H9 (cell line): ENCODE results near the gene CACNA1A. TPM values are rescaled to one million over a fixed set of nuclear protein-coding genes. Genes with fewer than 3 reads are reported as not detected.

ENCODE experiments used
- DNase-seq: peaks from one replicate; pipeline ENCODE4 v3.0.0-alpha.2; 2017
- H2AFZ ChIP-seq: one replicate; pipeline ENCODE4 v1.6.1; 2013; ENCODE audit warnings: mild to moderate bottlenecking, low read length, control low read depth, moderate library complexity
- H2AK5ac ChIP-seq: 2 replicates; pipeline ENCODE4 v1.6.1; 2013; ENCODE audit warnings: low read length, control low read depth, mixed read lengths; ENCODE audit not compliant: insufficient read length
- H2BK120ac ChIP-seq: one replicate; pipeline ENCODE4 v1.6.1; 2013; ENCODE audit warnings: low read depth, mild to moderate bottlenecking, low read length, control low read depth, inconsistent platforms; ENCODE audit not compliant: poor library complexity, severe bottlenecking
- H2BK12ac ChIP-seq: 2 replicates; pipeline ENCODE4 v1.6.1; 2013; ENCODE audit warnings: low read length, control low read depth, mixed read lengths, low read depth; ENCODE audit not compliant: insufficient read length
- H2BK15ac ChIP-seq: 2 replicates; pipeline ENCODE4 v1.6.1; 2013; ENCODE audit warnings: low read depth, low read length, control low read depth
- H2BK20ac ChIP-seq: one replicate; pipeline ENCODE4 v1.6.1; 2013; ENCODE audit warnings: low read depth, mild to moderate bottlenecking, low read length, control low read depth, inconsistent platforms; ENCODE audit not compliant: poor library complexity, severe bottlenecking
- H2BK5ac ChIP-seq: 2 replicates; pipeline ENCODE4 v1.6.1; 2013; ENCODE audit warnings: low read length, control low read depth, mixed read lengths; ENCODE audit not compliant: insufficient read length
- H3K14ac ChIP-seq: 2 replicates; pipeline ENCODE4 v1.6.1; 2013; ENCODE audit warnings: low read length, control low read depth; ENCODE audit not compliant: insufficient read depth
- H3K18ac ChIP-seq: 2 replicates; pipeline ENCODE4 v1.6.1; 2013; ENCODE audit warnings: low read depth, mild to moderate bottlenecking, mixed read lengths, low read length, control low read depth; ENCODE audit not compliant: insufficient read length
- H3K23ac ChIP-seq: 2 replicates; pipeline ENCODE4 v1.6.1; 2013; ENCODE audit warnings: low read length, control low read depth, mixed read lengths, low read depth; ENCODE audit not compliant: insufficient read length
- H3K23me2 ChIP-seq: 2 replicates; pipeline ENCODE4 v1.6.1; 2013; ENCODE audit warnings: low read depth, mild to moderate bottlenecking, mixed read lengths, low read length, control low read depth; ENCODE audit not compliant: insufficient read length, poor library complexity, severe bottlenecking
- H3K27ac ChIP-seq: 2 replicates; pipeline ENCODE4 v1.5.1; 2013; ENCODE audit warnings: low read length, control low read depth, mixed read lengths, low read depth; ENCODE audit not compliant: insufficient read length
- H3K27me3 ChIP-seq: 2 replicates; pipeline ENCODE4 v1.6.1; 2013; ENCODE audit warnings: low read length, control low read depth, inconsistent platforms; ENCODE audit not compliant: insufficient read depth
- H3K4ac ChIP-seq: 2 replicates; pipeline ENCODE4 v1.6.1; 2013; ENCODE audit warnings: low read depth, mild to moderate bottlenecking, control low read depth, inconsistent platforms, low read length, moderate library complexity
- H3K4me1 ChIP-seq: 2 replicates; pipeline ENCODE4 v1.6.1; 2013; ENCODE audit warnings: low read length, control low read depth, inconsistent platforms; ENCODE audit not compliant: insufficient read depth
- H3K4me2 ChIP-seq: 2 replicates; pipeline ENCODE4 v1.6.1; 2013; ENCODE audit warnings: low read length, control low read depth, mixed read lengths; ENCODE audit not compliant: insufficient read length, insufficient read depth
- H3K56ac ChIP-seq: 2 replicates; pipeline ENCODE4 v1.6.1; 2013; ENCODE audit warnings: low read depth, mild to moderate bottlenecking, mixed read lengths, low read length, control low read depth; ENCODE audit not compliant: insufficient read length
- H3K79me1 ChIP-seq: 2 replicates; pipeline ENCODE4 v1.6.1; 2013; ENCODE audit warnings: low read depth, mild to moderate bottlenecking, moderate library complexity, low read length, control low read depth, inconsistent platforms; ENCODE audit not compliant: insufficient read depth, poor library complexity, severe bottlenecking
- H3K79me2 ChIP-seq: 2 replicates; pipeline ENCODE4 v1.6.1; 2013; ENCODE audit warnings: low read length, control low read depth, inconsistent platforms; ENCODE audit not compliant: insufficient read depth
- H3K9ac ChIP-seq: 2 replicates; pipeline ENCODE4 v1.6.1; 2013; ENCODE audit warnings: low read length, control low read depth, mixed read lengths; ENCODE audit not compliant: insufficient read length; ENCODE audit errors: extremely low read depth
- H3K9me3 ChIP-seq: one replicate; pipeline ENCODE4 v1.6.1; 2013; ENCODE audit warnings: low read depth, low read length, inconsistent platforms; ENCODE audit not compliant: control insufficient read depth
- H3T11ph ChIP-seq: one replicate; pipeline ENCODE4 v1.6.1; 2013; ENCODE audit warnings: mild to moderate bottlenecking, low read length, control low read depth, inconsistent platforms
- H4K20me1 ChIP-seq: one replicate; pipeline ENCODE4 v1.6.1; 2013; ENCODE audit not compliant: control insufficient read depth, insufficient read length, insufficient read depth
- H4K5ac ChIP-seq: 2 replicates; pipeline ENCODE4 v1.6.1; 2013; ENCODE audit warnings: low read depth, mild to moderate bottlenecking, mixed read lengths, low read length, control low read depth; ENCODE audit not compliant: insufficient read length
- H4K8ac ChIP-seq: replicated peaks from 2 replicates; pipeline ENCODE4 v1.6.1; 2013; ENCODE audit warnings: low read length, control low read depth, mixed read lengths, low read depth; ENCODE audit not compliant: insufficient read length
- H4K91ac ChIP-seq: 2 replicates; pipeline ENCODE4 v1.6.1; 2013; ENCODE audit warnings: low read depth, mild to moderate bottlenecking, moderate library complexity, mixed read lengths, low read length, control low read depth; ENCODE audit not compliant: insufficient read length
- H3K27ac Mint-ChIP-seq, 3 experiments: 2 replicates in 2 of 3; 3 replicates in 1 of 3; pipeline ENCODE4 v1.8.0; 2020 to 2021; ENCODE audit warnings: mixed read lengths in 3 of 3, mild to moderate bottlenecking in 1 of 3, moderate library complexity in 1 of 3
- H3K27me3 Mint-ChIP-seq: 2 replicates; pipeline ENCODE4 v1.8.0; 2021; ENCODE audit warnings: low read depth, mild to moderate bottlenecking, moderate library complexity, mixed read lengths
- H3K36me3 Mint-ChIP-seq, 3 experiments: 2 replicates in 2 of 3; 3 replicates in 1 of 3; pipeline ENCODE4 v1.8.0; 2020 to 2021; ENCODE audit warnings: low read depth in 3 of 3, mixed read lengths in 3 of 3; ENCODE audit not compliant: insufficient read depth in 1 of 3
- H3K4me1 Mint-ChIP-seq, 2 experiments: 2 replicates each; pipeline ENCODE4 v1.8.0; 2020; ENCODE audit warnings: mixed read lengths in 2 of 2
- H3K4me3 Mint-ChIP-seq, 2 experiments: 2 replicates in 1 of 2; 3 replicates in 1 of 2; pipeline ENCODE4 v1.8.0; 2020 to 2021; ENCODE audit warnings: mild to moderate bottlenecking in 2 of 2, mixed read lengths in 2 of 2, moderate library complexity in 1 of 2
- H3K9me3 Mint-ChIP-seq, 2 experiments: 2 replicates in 1 of 2; 3 replicates in 1 of 2; pipeline ENCODE4 v1.8.0; 2020; ENCODE audit warnings: mild to moderate bottlenecking in 2 of 2, mixed read lengths in 2 of 2, moderate library complexity in 1 of 2
- CTCF ChIP-seq: fragments of 200-600 bp; sonication (generic); conservative IDR thresholded peaks from 3 replicates; pipeline ENCODE4 v1.8.0; 2021; ENCODE audit warnings: antibody characterized with exemption, mild to moderate bottlenecking
- WGBS: extraction: QIAGEN DNeasy Blood & Tissue Kit; methylation state at CpG from one replicate; pipeline ENCODE4 v1.1.7; 2013; ENCODE audit warnings: missing lambda C conversion rate, low lambda C conversion rate, mixed read lengths; ENCODE audit not compliant: insufficient read length; ENCODE audit errors: extremely low coverage; 5-methylcytosine and 5-hydroxymethylcytosine counted together
- total RNA-seq: library from RNA; stranded (reverse); gene quantifications from 2 replicates; pipeline ENCODE4 v1.2.1, GENCODE V29; 2021

Gene CACNA1A
- total RNA-seq, 1 experiment from 2014 or later, result 8.0 TPM

- no peaks in the 10 kb centered on the region for H3K79me1 ChIP-seq
- H2BK15ac ChIP-seq, result no peak overlapping the region
- no peaks in the 10 kb centered on the region for H3K23me2 ChIP-seq
- TF ChIP-seq CTCF, result no peak
- H3K9me3 ChIP-seq, result peaks cover 19% of the 10 kb centered on the region
- H2BK12ac ChIP-seq, result no peak overlapping the region
- H3K27ac ChIP-seq, result no peak overlapping the region
- no peak overlapping the region for H3K23ac ChIP-seq
- no peak overlapping the region for H2BK20ac ChIP-seq
- no peak overlapping the region for H3K27ac Mint-ChIP-seq
- H3K36me3 Mint-ChIP-seq, result peaks cover 16 to 38% (median 35%) of the 10 kb centered on the region in 3 experiments
- H3K18ac ChIP-seq, result no peak overlapping the region
- H3K4me1 Mint-ChIP-seq, result no peaks in the 10 kb centered on the region
- H3T11ph ChIP-seq, result no peak overlapping the region
- DNase-seq, result no peak
- no peak overlapping the region for H3K9ac ChIP-seq
- H3K4me2 ChIP-seq, result no peak overlapping the region
- 0 out of 2 replicates have a peak, but pooled peaks cover 2% of the 10 kb centered on the region for H3K79me2 ChIP-seq
- no peak overlapping the region for H2AFZ ChIP-seq
- H4K5ac ChIP-seq, result no peak overlapping the region
- H4K91ac ChIP-seq, result no peak overlapping the region
- no peaks in the 10 kb centered on the region for H3K27me3 ChIP-seq
- peaks cover 16% of the 10 kb centered on the region for H3K27me3 Mint-ChIP-seq
- H3K4me3 Mint-ChIP-seq, result no peak overlapping the region
- H3K56ac ChIP-seq, result no peak overlapping the region
- no CpG with 5 or more reads among the region's 2 CpGs for WGBS
- no peak overlapping the region for H3K4ac ChIP-seq
- H2AK5ac ChIP-seq, result no peak overlapping the region
- no peak overlapping the region for H3K14ac ChIP-seq
- no peak overlapping the region for H2BK120ac ChIP-seq
- H3K9me3 Mint-ChIP-seq, result peaks cover 31 to 33% of the 10 kb centered on the region in 2 experiments
- H4K20me1 ChIP-seq, result no peaks in the 10 kb centered on the region
- no peaks in the 10 kb centered on the region for H3K4me1 ChIP-seq
- H2BK5ac ChIP-seq, result no peak overlapping the region
- no peak overlapping the region for H4K8ac ChIP-seq
Measured at GRCh38 chr19:13478576-13478975, 27.7 kb downstream of the CACNA1A start.
